ENCODE measurements around the gene EFNA2.
"Not testable (repeated sequence)": the region's sequence is repeated elsewhere in the genome, so short reads cannot be mapped to it uniquely, and the experiment has no call there.

EFNA2 gene

GRCh38 chr19:1300744-1301490 lies 15.2 kb downstream of the EFNA2 start:
- no peak for DNase-seq

- DNase-seq, result no peak
Observed at GRCh38 chr19:1302533-1303239, 17.0 kb downstream of the EFNA2 start.

- DNase-seq, result no peak
Observed at GRCh38 chr19:1304197-1304924, 18.7 kb downstream of the EFNA2 start.

DNA sequence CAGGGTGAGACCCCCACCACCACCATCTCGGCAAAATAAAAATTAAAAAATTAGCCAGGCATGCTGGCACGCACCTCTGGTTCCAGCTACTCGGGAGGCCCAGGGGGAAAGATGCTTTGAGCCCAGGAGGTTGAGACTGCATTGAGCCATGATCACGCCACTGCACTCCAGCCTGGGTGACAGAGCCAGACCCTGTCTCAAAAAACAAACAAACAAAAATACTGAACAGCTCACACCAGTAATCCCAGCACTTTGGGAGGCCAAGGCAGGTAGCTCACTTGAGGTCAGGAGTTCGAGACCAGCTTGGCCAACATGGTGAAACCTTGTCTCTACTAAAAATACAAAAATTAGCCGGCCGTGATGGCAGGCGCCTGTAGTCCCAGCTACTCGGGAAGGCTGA lies 19.7 kb downstream of the EFNA2 start:
- not testable (repeated sequence) for DNase-seq

DNA sequence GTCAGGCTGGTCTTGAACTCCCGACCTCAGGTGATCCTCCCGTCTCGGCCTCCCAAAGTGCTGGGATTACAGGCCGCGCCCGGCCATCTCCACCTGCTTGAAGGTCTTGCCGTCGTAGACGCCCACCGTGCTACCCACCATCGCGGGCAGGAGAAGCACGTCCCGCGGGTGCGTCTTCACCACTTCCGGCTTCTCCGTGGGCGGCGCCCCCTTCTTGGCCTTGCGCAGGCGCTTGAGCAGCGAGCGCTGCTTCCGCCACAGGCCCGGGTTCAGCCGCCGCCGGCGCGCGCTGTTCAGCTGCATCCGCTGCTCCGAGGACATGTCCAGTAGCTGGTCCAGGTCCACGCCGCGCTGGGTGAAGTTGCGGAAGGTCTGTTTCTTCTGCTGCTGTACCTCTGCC lies 21.6 kb downstream of the EFNA2 start:
- no peak for DNase-seq

- DNase-seq, result no peak
Observed at GRCh38 chr19:1307755-1308303, 22.2 kb downstream of the EFNA2 start.

DNA sequence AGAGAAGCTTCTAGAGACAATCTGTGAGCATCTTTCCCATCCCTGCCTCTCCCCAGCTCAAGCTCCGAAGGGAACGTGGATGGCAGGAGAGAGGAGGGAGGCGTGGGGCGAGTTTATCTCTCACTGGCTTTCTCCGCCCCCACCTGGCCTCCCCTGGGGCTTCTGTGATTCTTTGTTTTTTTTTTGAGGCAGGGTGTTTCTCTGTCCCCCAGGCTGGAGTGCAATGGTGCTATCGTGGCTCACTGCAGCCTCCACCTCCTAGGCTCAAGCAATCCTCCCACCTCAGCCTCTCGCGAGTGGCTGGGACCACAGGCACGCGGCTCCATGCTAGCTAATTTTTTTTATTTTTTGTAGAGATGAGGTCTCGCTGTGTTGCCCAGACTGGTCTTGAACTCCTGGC lies 23.0 kb downstream of the EFNA2 start:
- no peak for DNase-seq

DNA sequence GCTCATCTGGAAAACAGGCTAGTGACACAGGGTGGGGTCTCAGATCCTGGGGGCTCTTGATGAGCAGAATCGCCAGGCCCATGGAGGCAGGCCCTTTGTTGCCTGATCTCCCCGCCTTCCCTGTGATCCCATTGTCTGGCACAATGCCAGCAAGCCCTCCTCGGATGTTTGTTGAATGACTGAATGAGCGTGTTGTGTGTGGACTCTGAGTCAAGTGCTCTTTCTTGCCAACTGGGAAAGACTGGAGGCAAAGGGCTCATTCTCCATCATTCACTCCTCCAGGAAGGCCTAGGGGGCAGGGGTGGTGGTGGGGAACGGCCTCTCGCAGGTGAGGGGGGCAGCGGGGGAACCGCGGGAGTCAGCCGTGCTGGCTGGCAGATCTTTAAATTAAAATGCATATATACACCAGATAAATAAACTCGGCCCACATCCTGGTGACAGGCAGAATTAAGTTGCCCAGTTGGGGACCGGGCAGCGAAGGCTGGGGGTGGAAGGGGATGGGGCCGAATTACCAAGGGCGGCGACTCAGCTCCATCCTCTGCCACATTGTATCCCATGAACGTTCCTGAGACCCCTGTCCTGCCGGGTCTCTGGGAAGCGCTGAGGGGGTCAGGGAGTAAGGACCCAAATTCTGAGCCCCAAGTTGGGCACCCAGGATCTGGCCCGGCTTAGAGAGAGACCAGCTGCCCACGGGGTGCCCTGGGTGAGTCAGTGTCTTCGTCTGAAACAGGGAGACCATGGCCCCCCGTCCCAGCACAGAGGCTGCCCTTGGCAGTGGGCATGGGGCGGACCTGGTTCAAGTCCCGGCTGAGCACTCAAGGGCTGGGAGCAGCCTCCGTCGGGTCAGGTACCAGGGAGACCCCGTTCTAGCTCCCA lies 24.5 kb downstream of the EFNA2 start:
- no peak for DNase-seq

DNA sequence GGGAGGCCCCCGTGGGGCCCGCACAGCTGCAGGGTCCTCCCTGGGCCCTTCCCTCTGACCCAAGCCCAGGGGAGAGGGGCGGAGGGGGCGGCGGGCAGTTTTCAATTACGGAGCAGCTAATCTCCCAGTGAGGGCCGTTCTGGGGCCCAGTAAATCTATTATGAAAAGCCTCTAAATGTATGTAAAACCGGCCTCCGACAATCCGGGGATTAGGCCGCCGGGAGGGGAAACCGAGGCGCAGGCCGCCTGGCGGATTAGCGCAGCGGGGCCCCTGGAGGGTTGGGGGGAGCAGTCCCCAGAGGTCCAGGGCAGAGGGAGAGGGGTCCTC lies 25.1 kb downstream of the EFNA2 start:
- no peak for DNase-seq

DNA sequence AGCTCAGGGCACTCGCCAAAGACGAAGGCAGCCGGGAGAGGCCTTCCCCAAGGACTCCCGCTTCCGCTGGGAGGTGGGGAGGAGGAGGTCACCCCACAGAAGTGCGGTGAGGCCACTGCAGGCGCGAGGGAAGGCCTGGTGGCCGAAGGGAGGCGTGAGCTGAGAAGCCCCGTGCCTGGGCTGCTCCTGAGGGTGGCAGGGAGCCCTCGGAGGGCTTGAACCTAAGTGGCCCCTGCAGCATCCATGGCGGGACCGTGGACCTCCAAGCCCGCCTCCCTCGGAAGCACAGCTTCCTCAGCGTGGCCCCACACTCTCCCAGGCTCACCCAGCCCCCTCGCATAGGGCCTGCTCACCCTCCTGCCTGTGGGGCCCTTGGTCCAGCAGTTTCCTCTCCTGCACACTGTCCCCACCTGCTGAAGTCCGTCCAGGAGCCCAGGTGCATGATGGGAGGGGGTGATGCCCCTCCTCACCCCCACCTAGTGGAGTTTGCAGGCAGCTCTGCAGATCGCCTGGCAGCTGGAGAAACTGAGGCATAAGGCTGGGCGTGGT lies 25.9 kb downstream of the EFNA2 start:
- DNase-seq, result no peak

- DNase-seq, result peak; percentile 91
Observed at GRCh38 chr19:1312767-1313694, 27.4 kb downstream of the EFNA2 start.

DNA sequence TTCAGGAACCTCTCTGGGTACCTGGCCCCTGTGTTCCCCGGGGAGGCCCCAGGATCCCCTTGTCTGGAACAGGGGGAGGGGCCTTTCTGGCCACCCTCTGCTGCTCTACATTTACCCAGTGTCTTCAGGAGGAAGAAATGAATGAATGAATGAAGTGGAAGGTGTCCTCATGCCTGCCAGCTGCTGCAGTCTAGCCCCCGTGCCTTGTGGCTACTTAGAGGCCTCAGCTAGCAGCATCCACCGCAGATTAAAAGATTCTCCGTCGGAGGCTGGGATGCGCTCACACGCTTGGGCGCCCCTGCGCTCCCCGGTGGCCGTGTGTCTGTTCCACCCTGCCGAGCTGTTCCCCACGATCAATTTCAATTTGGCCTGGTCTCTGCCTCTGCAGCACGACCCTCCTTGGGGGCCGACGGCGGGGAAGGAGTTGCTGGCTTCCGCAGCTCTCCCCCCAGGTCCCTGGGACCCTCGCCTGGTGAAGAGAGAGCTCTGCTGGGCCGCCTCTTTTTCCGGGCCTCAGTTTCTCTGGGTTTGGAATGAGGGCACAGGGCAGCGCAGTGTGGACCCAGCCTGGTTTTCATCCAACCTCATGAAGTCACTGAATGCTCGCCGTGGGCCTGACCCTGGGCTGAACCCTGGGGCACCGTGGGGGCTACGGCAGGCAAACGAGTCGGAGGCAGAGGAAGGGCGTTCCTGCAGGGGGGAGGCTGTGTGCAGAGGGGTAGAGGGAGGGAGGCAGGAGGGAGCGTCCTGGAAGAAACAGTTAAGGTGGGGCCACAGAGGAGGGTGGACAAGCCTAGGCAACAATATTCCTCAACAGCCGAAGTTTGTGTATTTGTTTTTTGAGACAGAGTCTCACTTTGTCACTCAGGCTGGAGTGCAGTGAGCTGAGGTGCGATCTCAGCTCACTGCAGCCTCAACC lies 28.3 kb downstream of the EFNA2 start:
- DNase-seq, result no peak

GRCh38 chr19:1315470-1316166 lies 29.9 kb downstream of the EFNA2 start:
- peak; percentile 71 for DNase-seq

GRCh38 chr19:1316466-1316865 lies 30.8 kb downstream of the EFNA2 start:
- no peak for DNase-seq

- no peak for DNase-seq
Observed at GRCh38 chr19:1317274-1318003, 31.8 kb downstream of the EFNA2 start.

DNA sequence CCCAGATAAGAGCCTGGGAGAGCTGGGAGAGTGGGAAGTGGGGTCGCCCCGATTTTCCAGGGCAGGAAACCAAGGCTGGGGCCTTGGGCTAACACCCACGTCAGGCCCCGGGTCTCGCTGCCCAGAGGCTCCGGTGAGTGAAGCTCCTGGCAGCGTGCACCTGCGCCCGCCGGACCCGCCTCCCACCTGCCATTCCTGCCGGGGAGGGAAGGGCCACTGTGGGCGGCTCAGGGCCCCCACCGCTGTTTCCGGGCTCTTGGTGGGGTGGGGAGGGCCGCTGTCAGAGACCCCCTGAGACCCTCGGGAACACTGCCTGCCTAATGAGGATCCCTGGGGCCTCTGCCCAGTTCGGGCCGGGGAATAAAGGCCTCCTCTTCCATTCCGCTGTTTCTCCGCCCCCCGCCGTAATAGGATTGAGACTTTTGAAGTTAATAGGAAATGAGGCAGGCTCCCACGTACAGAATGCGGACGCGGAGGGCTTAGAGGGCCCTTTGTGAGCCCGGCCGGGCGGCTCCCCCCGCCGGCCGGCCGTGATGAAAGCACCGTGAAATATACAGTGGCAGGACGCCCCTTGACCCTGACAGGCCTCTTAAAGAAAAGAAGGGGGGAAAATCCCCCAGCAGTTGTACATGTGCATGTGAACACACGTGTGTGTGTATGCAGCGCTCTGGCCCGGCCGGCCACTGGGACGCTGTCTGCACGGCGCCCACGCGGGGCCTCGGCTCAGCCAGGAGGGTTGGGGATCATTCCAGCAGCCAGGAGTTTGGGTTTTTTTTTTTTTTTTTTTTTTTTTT lies 33.2 kb downstream of the EFNA2 start:
- no peak for DNase-seq

DNA sequence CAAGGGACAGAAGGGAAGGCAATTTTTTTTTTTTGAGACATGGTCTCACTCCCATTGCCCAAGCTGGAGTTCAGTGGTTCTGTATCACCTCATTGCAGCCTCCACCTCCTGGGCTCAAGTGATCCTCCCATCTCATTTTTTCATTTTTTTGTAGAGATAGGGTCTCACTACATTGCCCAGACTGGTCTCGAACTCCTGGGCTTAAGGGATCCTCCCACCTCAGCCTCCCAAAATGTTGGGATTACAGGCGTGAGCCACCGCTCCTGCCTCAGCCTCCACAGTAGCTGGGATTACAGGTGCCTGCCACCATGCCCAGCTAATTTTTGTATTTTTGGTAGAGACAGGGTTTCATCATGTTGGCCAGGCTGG lies 34.6 kb downstream of the EFNA2 start:
- DNase-seq, result not testable (repeated sequence)

DNA sequence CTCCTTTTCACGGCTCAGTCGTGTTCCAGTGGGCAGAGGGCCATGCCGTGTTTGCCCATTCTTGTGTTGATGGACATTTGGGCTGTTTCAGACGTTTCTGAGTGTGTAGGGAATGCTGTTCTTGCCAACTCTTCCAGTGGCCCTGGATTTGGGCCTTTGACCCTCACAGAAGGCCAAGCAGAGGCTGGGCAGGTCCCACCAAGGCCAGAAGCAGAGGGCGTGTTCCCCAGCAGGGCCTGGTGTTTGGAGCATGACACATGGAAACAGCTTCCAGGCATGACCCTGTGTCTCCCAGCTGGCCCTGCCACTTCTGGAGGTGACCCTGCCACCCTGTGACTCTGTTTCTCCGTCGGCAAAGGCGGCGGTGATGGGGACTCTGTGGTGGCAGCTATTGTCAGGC lies 35.9 kb downstream of the EFNA2 start:
- DNase-seq, result no peak
